GM12892 (cell line): ENCODE measurements around the gene MOCOS.
"Not testable (repeated sequence)": the region's sequence is repeated elsewhere in the genome, so short reads cannot be mapped to it uniquely, and the experiment has no call there.

Experiments used
- DNase-seq: peaks from one replicate; pipeline ENCODE4 v3.0.0; 2011; ENCODE audit not compliant: insufficient read length
- FAIRE-seq: peaks from 2 replicates; lab custom pipeline; 2011; peaks lifted over from hg19 to GRCh38; lab: Jason Lieb, UNC
- POLR2A ChIP-seq: IDR thresholded peaks from 2 replicates; pipeline ENCODE4 v1.6.1; 2011; ENCODE audit warnings: low read depth, low read length, control low read depth
- POLR2AphosphoS5 ChIP-seq: IDR thresholded peaks from 2 replicates; pipeline ENCODE4 v1.6.1; 2011; ENCODE audit warnings: low read depth, low read length, control low read depth
- TAF1 ChIP-seq: IDR thresholded peaks from 2 replicates; pipeline ENCODE4 v1.6.1; 2011; ENCODE audit warnings: low read depth, mild to moderate bottlenecking, control low read depth, low read length, borderline replicate concordance

Gene MOCOS

GRCh38 chr18:36160959-36161371 is 26.3 kb upstream of the MOCOS start:
- DNase-seq (no peak), FAIRE-seq (no peak)
- TF ChIP-seq POLR2A (no peak), POLR2AphosphoS5 (no peak)

GRCh38 chr18:36162981-36163380 is 24.3 kb upstream of the MOCOS start:
- DNase-seq (no peak), FAIRE-seq (no peak)

DNA sequence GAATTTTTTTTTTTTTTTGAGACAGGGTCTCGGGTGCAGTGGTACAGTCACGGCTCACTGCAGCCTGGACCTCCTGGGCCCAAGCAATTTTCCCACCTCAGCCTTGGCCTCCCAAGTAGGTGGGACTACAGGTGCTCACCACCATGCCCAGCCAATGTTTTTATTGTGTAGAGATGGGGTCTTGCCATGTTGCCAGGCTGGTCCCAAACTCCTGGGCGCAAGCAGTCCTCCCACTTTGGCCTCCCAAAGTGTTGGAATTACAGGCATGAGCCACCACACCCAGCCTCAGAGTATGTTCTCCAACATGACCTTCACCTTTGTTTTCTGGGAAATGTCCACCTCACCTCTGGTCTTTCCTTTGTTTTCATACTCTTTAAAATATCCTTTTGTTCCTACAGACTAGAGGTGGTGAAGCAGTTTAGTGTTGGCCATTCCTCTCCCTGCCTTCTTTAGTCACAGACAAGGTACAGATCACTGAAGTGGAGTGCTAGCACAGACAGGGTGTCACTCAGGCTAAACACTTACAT is 19.5 kb upstream of the MOCOS start:
- TF ChIP-seq POLR2AphosphoS5 (no peak), TAF1 (no peak), POLR2A (no peak)
- FAIRE-seq, result no peak
- DNase-seq, result no peak

More at GRCh38 chr18:36162981-36163380, 24.3 kb upstream of the MOCOS start:
- TF ChIP-seq TAF1, result no peak
- TF ChIP-seq POLR2A, result no peak
- TF ChIP-seq POLR2AphosphoS5, result no peak

GRCh38 chr18:36168296-36168695 is 19.0 kb upstream of the MOCOS start:
- not testable (repeated sequence) for FAIRE-seq, DNase-seq

DNA sequence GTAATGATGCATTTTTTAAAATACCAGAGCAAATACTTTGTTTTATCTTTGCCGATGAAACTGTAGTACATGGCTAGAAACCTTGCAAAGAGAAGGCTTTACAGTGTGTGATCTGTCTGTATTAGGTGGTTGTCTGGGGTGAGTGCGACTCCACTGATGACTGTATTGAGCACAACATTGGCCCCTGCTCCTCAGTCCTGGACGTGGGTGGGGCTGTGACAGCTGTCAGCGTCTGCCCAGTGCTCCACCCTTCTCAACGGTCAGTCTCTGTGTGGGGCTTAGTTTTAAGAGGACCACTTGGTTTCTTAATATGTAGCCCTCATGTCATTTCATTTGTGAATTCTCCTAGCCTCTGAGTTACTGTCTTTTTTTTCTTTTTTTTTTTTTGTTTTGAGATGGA is 17.4 kb upstream of the MOCOS start:
- no peak for DNase-seq
- no peak for TF ChIP-seq TAF1
- no peak for TF ChIP-seq POLR2AphosphoS5
- TF ChIP-seq POLR2A, result no peak
- FAIRE-seq, result no peak

GRCh38 chr18:36175481-36175880 is 11.8 kb upstream of the MOCOS start:
- FAIRE-seq, result no peak
- no peak for DNase-seq
- TF ChIP-seq TAF1 (no peak), POLR2AphosphoS5 (no peak)

GRCh38 chr18:36176177-36176584 is 11.1 kb upstream of the MOCOS start:
- no peak for TF ChIP-seq POLR2AphosphoS5
- FAIRE-seq (no peak), DNase-seq (no peak)

- TF ChIP-seq POLR2AphosphoS5 (no peak), TAF1 (no peak), POLR2A (no peak)
- DNase-seq, result no peak
- no peak for FAIRE-seq
These were observed 10.6 kb upstream of the MOCOS start for GRCh38 chr18:36176711-36177110.

DNA sequence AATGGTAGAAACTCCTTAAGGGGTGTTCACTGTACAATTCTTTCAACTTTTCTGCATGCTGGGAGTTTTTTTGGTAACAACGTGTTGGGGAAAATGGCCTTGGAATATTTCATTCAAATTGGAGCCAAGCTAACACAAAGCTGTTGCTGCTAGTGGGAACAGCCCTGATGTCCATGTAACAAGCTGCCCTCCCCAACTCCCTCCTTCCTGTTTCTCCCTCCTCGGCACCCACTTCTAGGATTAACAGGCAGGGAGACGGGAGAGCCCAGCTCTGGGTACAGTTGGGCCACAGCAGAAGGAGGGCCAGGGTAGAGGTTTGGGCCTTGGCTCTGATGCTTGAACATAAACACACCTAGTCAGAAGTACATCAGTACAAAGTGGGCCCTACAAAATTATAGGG is 9.4 kb upstream of the MOCOS start:
- no peak for TF ChIP-seq POLR2A
- TF ChIP-seq POLR2AphosphoS5, result no peak
- no peak for TF ChIP-seq TAF1
- FAIRE-seq (no peak), DNase-seq (no peak)

DNA sequence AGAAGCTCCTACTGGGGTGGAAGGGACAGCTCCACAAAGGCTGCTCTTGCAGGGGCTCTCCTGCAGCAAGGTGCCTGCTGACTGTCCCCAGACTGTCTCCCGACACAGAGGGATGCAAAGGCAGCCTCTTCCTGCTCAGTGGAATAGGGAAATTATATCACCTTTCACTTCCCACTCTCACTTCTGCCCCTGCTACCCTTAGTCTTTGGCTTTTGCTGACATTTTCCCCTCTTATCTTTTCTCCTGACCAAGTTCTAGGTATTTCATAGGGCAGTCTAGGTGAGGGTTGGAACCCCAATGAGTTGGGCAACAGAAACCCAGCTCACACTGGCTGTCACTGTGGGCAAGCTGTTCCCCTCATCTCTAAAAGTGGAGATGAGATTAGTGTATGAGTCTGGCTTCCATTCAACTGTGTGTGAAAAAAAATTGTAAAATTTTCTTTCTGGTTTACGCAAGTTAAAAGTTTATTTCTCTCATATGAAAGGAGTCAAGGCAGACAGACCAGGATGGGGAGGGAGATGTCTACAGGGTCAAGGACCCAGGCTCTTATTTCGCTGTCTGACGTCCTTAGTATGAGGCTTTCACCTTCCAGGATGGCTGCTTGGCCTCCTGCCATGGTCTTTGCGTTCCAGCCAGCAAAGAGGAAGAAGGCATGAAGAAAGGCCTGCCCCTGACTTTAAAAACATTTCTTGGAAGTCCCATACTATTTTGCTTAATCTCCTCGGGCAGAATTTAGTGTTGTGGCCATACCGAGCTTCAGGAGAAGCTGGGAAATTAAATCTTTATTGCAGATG is 7.5 kb upstream of the MOCOS start:
- FAIRE-seq (no peak), DNase-seq (no peak)

DNA sequence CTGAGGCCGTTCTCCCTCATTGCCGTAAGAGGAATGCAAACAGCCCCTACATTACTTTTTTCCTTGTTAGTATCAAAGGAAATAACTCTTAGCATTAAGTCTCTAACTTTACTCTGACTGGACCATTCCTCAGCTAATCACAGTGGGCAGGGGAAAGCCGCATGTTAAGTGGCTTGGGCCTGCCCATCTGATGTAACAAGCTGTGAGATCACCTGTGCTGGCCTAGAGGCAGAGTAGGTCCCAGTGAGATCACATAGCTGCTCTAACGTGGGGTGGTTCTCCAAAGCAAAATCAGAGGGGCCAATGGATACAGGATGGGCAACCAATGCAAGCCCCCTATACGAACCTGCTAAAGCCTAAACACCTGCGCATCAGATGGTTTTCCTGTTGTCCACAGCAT is 5.9 kb upstream of the MOCOS start:
- TF ChIP-seq POLR2AphosphoS5 (no peak), TAF1 (no peak)
- no peak for DNase-seq
- FAIRE-seq, result no peak

More for the DNA sequence above, 7.5 kb upstream of the MOCOS start:
- TF ChIP-seq TAF1, result no peak
- no peak for TF ChIP-seq POLR2AphosphoS5
- TF ChIP-seq POLR2A, result no peak

GRCh38 chr18:36181898-36182506 is 5.3 kb upstream of the MOCOS start:
- FAIRE-seq (no peak), DNase-seq (no peak)
- no peak for TF ChIP-seq TAF1
- no peak for TF ChIP-seq POLR2A
- no peak for TF ChIP-seq POLR2AphosphoS5

DNA sequence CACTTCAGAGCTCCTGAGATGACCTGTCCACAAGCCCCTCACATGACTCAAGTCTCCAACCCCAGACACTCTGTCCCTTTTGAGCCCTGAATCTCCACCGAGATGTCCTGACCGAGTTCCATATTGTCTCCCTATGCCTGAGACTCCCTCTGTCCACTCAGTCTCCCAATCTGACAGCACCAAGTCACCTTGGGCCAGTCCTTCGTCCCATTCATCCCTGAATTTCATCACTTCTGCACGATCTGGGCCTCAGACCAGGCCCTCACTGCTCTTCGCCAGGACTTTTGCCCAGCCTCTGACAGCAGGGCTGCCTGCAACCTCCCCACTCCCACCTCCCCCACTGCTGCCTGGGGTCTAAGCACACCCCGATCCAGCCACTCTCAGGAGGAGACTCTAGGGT is 4.3 kb upstream of the MOCOS start:
- no peak for FAIRE-seq
- no peak for DNase-seq
- TF ChIP-seq TAF1 (no peak), POLR2AphosphoS5 (no peak), POLR2A (no peak)
